ENCODE measurements around the gene HIC1.
"Not testable (repeated sequence)": the region's sequence is repeated elsewhere in the genome, so short reads cannot be mapped to it uniquely, and the experiment has no call there.

HIC1 gene

GRCh38 chr17:2054512-2055291 is at the start of gene HIC1:
Gene HIC1 (plus strand): TSS chr17:2055103. CDS start chr17:2056691, 1,588 bp downstream.
- DNase-seq = peak; percentile 88

- peak; percentile 15 for DNase-seq
Measured at GRCh38 chr17:2008332-2009126, 46.4 kb upstream of the HIC1 start.

- no peak for DNase-seq
Measured at GRCh38 chr17:2009737-2010136, 45.2 kb upstream of the HIC1 start.

- peak; percentile 74 for DNase-seq
Measured at GRCh38 chr17:2011411-2012371, 43.2 kb upstream of the HIC1 start.

- DNase-seq = no peak
Measured at GRCh38 chr17:2012499-2012898, 42.4 kb upstream of the HIC1 start.

GRCh38 chr17:2013220-2013993 is 41.5 kb upstream of the HIC1 start:
- DNase-seq = not testable (repeated sequence)

GRCh38 chr17:2013994-2014317 is 40.9 kb upstream of the HIC1 start:
- peak; percentile 20 for DNase-seq

GRCh38 chr17:2015314-2015713 is 39.6 kb upstream of the HIC1 start:
- DNase-seq = no peak

- DNase-seq = no peak
Measured at GRCh38 chr17:2016494-2016893, 38.4 kb upstream of the HIC1 start.

GRCh38 chr17:2017274-2017941 is 37.5 kb upstream of the HIC1 start:
- DNase-seq = no peak

GRCh38 chr17:2018716-2019510 is 36.0 kb upstream of the HIC1 start:
- no peak for DNase-seq

GRCh38 chr17:2019723-2020122 is 35.2 kb upstream of the HIC1 start:
- DNase-seq = no peak

GRCh38 chr17:2020721-2021120 is 34.2 kb upstream of the HIC1 start:
- no peak for DNase-seq

- no peak for DNase-seq
Measured at GRCh38 chr17:2022647-2023240, 32.2 kb upstream of the HIC1 start.

- DNase-seq = no peak
Measured at GRCh38 chr17:2023256-2023655, 31.6 kb upstream of the HIC1 start.

GRCh38 chr17:2023692-2024571 is 31.0 kb upstream of the HIC1 start:
- DNase-seq = no peak

GRCh38 chr17:2024572-2025219 is 30.2 kb upstream of the HIC1 start:
- no peak for DNase-seq

- peak; percentile 68 for DNase-seq
Measured at GRCh38 chr17:2025220-2025621, 29.7 kb upstream of the HIC1 start, which contains the start of gene RTN4RL1. Gene RTN4RL1 (minus strand): TSS chr17:2025334. CDS start chr17:2024865, 469 bp downstream.

All from left hindlimb (tissue), 1 donor.